ENCODE data around the gene KLK1.

GRCh38 chr19:50851620-50852019, 28.0 kb upstream of the KLK1 start:
- TF ChIP-seq CTCF (IDR thresholded peaks at IDR 0.05) = no peak
- TF ChIP-seq POLR2A (IDR thresholded peaks at IDR 0.05) = no peak

Data from adrenal gland (tissue), 5 donors.